ENCODE data around the gene TRIM25. TPM values are rescaled to one million over a fixed set of nuclear protein-coding genes. Genes with fewer than 3 reads are reported as not detected.

TRIM25 gene
- total RNA-seq, 1 experiment from 2014 or later, result 85.6 TPM

DNA sequence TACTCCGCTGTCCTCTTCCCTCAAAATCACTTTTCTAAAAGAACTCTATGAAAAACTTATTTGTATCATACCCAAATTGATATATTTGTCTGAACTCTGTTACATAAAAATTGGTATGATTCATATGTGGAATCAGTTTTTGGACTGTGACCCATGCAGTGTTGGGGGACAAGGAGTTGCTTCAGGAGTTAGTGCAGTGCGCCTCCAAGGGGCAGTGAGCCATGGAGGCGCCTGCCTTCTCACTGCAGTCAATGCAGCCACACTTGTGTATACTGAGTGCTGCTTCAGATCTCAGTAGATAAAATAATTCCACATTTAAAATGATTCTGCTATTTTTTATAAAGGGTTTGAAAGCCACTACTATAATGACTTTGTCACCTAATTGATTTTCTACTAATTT, 47.4 kb downstream of the TRIM25 start:
- intact Hi-C loops (cut with micrococcal nuclease; ENCODE audit: unreplicated experiment), result loop anchor here (1.0 to 5.0 kb wide), 2 partner anchors 47 to 76 kb away; no protein-coding TSS in a partner anchor
- Histone ChIP-seq H3K27me3 (replicated peaks; ENCODE audit: control insufficient read depth, insufficient read depth, low read length) (no peaks in the 10 kb centered on the region), H3K4me3 (ENCODE audit: low read depth, low read length) (no peak overlapping the region), H3K36me3 (ENCODE audit: control insufficient read depth, insufficient read depth, low read length) (no peaks in the 10 kb centered on the region), H3K9me3 (no peaks in the 10 kb centered on the region), H3K4me1 (0 out of 2 replicates have a peak, but pooled peaks cover 6% of the 10 kb centered on the region)
- TF ChIP-seq, protein P1, sequence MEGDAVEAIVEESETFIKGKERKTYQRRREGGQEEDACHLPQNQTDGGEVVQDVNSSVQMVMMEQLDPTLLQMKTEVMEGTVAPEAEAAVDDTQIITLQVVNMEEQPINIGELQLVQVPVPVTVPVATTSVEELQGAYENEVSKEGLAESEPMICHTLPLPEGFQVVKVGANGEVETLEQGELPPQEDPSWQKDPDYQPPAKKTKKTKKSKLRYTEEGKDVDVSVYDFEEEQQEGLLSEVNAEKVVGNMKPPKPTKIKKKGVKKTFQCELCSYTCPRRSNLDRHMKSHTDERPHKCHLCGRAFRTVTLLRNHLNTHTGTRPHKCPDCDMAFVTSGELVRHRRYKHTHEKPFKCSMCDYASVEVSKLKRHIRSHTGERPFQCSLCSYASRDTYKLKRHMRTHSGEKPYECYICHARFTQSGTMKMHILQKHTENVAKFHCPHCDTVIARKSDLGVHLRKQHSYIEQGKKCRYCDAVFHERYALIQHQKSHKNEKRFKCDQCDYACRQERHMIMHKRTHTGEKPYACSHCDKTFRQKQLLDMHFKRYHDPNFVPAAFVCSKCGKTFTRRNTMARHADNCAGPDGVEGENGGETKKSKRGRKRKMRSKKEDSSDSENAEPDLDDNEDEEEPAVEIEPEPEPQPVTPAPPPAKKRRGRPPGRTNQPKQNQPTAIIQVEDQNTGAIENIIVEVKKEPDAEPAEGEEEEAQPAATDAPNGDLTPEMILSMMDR (IDR thresholded peaks at IDR 0.05; ENCODE audit: insufficient read depth in 1 of 2, low read depth in 1 of 2, low read length in 1 of 2, severe bottlenecking in 1 of 2, unreplicated experiment in 1 of 2), result peak in 1 of 2 experiments; percentile 17
- no peaks in the 10 kb centered on the region for H3K9me3 Mint-ChIP-seq (ENCODE audit: unreplicated experiment)
- H3K27me3 Mint-ChIP-seq (ENCODE audit: insufficient read depth, unreplicated experiment), result no peaks in the 10 kb centered on the region
- H3K36me3 Mint-ChIP-seq (ENCODE audit: insufficient read depth, unreplicated experiment), result peaks cover 13% of the 10 kb centered on the region
- no peak for DNase-seq
- no peaks in the 10 kb centered on the region for H3K4me1 Mint-ChIP-seq (ENCODE audit: low read depth, unreplicated experiment)
- ChIA-PET CTCF (no interaction called here), POLR2A (no interaction called here)
- H3K4me3 Mint-ChIP-seq (ENCODE audit: unreplicated experiment), result no peak overlapping the region
- BruUV-seq (replicated peaks), result no TSS peak
- no peak overlapping the region for H3K27ac Mint-ChIP-seq (ENCODE audit: unreplicated experiment)

DNA sequence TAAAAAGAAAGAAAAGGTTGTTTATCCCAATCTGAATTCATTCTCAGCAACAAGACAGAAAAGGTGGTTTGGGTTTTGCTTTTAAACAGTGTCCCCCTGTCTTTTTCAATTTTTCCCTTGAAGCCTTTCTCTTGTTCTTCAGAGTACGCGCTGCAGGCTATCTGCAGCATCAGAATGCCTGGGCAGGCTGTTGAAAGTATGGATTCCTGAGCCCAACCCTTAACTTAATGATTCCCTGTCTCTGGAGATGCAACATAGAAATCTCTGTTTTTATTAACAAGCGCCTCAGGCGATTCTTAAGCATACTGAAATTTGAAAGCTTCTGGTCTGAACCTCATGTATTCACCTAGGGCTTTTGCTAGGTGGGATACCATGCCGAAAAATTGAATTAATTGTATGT, 47.8 kb downstream of the TRIM25 start:
- H3K4me3 ChIP-seq (ENCODE audit: low read depth, low read length), result no peak overlapping the region
- no peaks in the 10 kb centered on the region for H3K9me3 Mint-ChIP-seq (ENCODE audit: unreplicated experiment)
- no peak overlapping the region for H3K4me3 Mint-ChIP-seq (ENCODE audit: unreplicated experiment)
- no peaks in the 10 kb centered on the region for H3K36me3 ChIP-seq (ENCODE audit: control insufficient read depth, insufficient read depth, low read length)
- H3K36me3 Mint-ChIP-seq (ENCODE audit: insufficient read depth, unreplicated experiment), result peaks cover 17% of the 10 kb centered on the region
- ChIA-PET POLR2A (no interaction called here), CTCF (no interaction called here)
- H3K27me3 ChIP-seq (replicated peaks; ENCODE audit: control insufficient read depth, insufficient read depth, low read length), result no peaks in the 10 kb centered on the region
- H3K4me1 ChIP-seq, result 0 out of 2 replicates have a peak, but pooled peaks cover 6% of the 10 kb centered on the region
- BruUV-seq (replicated peaks), result no TSS peak
- H3K4me1 Mint-ChIP-seq (ENCODE audit: low read depth, unreplicated experiment), result no peaks in the 10 kb centered on the region
- intact Hi-C loops (cut with micrococcal nuclease; ENCODE audit: unreplicated experiment), result loop anchor here (1.0 to 5.0 kb wide), 2 partner anchors 47 to 76 kb away; no protein-coding TSS in a partner anchor
- H3K27me3 Mint-ChIP-seq (ENCODE audit: insufficient read depth, unreplicated experiment), result no peaks in the 10 kb centered on the region
- DNase-seq, result no peak
- H3K27ac Mint-ChIP-seq (ENCODE audit: unreplicated experiment), result no peak overlapping the region
- no peaks in the 10 kb centered on the region for H3K9me3 ChIP-seq
- TF ChIP-seq, protein P1 (IDR thresholded peaks at IDR 0.05; ENCODE audit: insufficient read depth in 1 of 2, low read depth in 1 of 2, low read length in 1 of 2, severe bottlenecking in 1 of 2, unreplicated experiment in 1 of 2), result no peak

DNA sequence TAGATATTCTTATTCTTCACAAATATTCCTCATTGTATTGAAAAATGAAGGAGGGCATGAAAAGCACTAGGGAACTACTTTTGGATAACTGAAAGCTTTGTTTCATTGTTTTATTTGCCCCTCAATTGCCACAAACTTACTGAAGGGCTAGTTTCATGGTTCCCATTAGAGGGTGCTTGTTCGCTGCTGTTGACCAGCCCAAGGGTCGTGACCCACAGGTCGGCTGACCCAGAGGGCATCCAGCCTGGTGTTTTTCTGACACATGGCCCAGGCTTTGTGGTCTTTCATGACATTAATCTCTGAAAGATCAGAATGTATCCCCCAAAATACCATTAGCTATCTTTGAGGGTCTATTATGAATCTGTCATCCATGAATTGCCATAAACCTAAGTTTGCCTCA, 49.9 kb downstream of the TRIM25 start:
- BruUV-seq (replicated peaks), result no TSS peak
- H3K27me3 ChIP-seq (replicated peaks; ENCODE audit: control insufficient read depth, insufficient read depth, low read length), result no peaks in the 10 kb centered on the region
- CTCF ChIA-PET, result no interaction called here
- H3K9me3 ChIP-seq, result no peaks in the 10 kb centered on the region
- intact Hi-C loops (cut with micrococcal nuclease; ENCODE audit: unreplicated experiment), result no loop called here
- Mint-ChIP-seq H3K4me1 (ENCODE audit: low read depth, unreplicated experiment) (no peaks in the 10 kb centered on the region), H3K27ac (ENCODE audit: unreplicated experiment) (no peak overlapping the region), H3K27me3 (ENCODE audit: insufficient read depth, unreplicated experiment) (no peaks in the 10 kb centered on the region), H3K36me3 (ENCODE audit: insufficient read depth, unreplicated experiment) (peaks cover 30% of the 10 kb centered on the region), H3K4me3 (ENCODE audit: unreplicated experiment) (no peak overlapping the region), H3K9me3 (ENCODE audit: unreplicated experiment) (no peaks in the 10 kb centered on the region)
- H3K4me3 ChIP-seq (ENCODE audit: low read depth, low read length), result no peak overlapping the region
- no peaks in the 10 kb centered on the region for H3K4me1 ChIP-seq
- H3K36me3 ChIP-seq (ENCODE audit: control insufficient read depth, insufficient read depth, low read length), result no peaks in the 10 kb centered on the region
- POLR2A ChIA-PET, result no interaction called here
- TF ChIP-seq, protein P1 (IDR thresholded peaks at IDR 0.05; ENCODE audit: insufficient read depth in 1 of 2, low read depth in 1 of 2, low read length in 1 of 2, severe bottlenecking in 1 of 2, unreplicated experiment in 1 of 2), result no peak
- no peak for DNase-seq
